ENCODE measurements around the gene PKMYT1.
A peak's percentile ranks its signal among the peaks of the same experiment; 100 is the strongest.

Gene PKMYT1

DNA sequence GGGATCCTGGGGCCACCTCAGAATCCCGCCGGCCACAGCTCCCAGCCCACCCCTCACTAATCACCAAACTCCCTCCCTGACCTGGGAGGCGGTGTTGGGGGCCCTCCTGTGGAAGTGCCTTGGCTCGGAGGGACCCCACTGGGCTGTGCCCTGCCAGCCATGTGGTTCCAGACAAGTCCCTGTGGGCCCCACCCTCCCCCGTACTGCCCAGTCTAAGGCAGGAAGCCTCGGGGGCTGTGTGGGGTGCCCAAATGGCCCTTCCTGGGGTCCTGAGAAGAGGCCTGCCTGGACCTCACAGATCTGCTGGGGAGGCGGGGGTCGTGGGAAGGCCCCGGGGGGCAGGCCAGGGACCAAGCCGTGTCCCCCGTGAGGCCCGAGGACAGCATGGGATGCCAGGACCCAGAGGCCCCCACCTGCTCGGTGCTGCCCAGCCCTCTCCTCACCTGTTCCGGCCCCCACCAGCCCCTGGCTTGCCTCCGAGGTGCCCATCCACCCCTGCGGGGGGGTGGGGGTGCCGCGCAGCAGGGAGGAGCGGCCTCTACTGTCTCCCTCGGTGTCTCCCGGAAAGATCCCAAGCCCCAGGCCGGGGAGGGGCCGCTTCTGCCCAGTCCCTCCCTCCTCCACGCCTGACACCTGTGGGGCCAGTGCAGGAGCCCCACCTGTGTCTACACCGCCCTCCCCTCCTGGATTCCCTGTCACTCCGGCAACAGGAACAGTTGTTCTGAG lies 25.4 kb downstream of the PKMYT1 start:
- Histone ChIP-seq H3K4me3 (replicated peaks; ENCODE audit: insufficient read depth, low read length) (no peak overlapping the region), H3K27me3 (ENCODE audit: insufficient read depth, poor library complexity, severe bottlenecking) (no peaks in the 10 kb centered on the region), H3K27ac (replicated peaks) (peak overlapping the region; percentile 79)
- TF ChIP-seq GABPA (IDR thresholded peaks at IDR 0.05; ENCODE audit: low read depth) (no peak), SPI1 (IDR thresholded peaks at IDR 0.05; ENCODE audit: borderline replicate concordance, low read depth) (no peak), POLR2AphosphoS5 (IDR thresholded peaks at IDR 0.05; ENCODE audit: low read depth) (no peak)
- TF ChIP-seq, protein P1, sequence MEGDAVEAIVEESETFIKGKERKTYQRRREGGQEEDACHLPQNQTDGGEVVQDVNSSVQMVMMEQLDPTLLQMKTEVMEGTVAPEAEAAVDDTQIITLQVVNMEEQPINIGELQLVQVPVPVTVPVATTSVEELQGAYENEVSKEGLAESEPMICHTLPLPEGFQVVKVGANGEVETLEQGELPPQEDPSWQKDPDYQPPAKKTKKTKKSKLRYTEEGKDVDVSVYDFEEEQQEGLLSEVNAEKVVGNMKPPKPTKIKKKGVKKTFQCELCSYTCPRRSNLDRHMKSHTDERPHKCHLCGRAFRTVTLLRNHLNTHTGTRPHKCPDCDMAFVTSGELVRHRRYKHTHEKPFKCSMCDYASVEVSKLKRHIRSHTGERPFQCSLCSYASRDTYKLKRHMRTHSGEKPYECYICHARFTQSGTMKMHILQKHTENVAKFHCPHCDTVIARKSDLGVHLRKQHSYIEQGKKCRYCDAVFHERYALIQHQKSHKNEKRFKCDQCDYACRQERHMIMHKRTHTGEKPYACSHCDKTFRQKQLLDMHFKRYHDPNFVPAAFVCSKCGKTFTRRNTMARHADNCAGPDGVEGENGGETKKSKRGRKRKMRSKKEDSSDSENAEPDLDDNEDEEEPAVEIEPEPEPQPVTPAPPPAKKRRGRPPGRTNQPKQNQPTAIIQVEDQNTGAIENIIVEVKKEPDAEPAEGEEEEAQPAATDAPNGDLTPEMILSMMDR (IDR thresholded peaks at IDR 0.05; ENCODE audit: insufficient read depth, low read length), result no peak
- TF ChIP-seq, protein P2, sequence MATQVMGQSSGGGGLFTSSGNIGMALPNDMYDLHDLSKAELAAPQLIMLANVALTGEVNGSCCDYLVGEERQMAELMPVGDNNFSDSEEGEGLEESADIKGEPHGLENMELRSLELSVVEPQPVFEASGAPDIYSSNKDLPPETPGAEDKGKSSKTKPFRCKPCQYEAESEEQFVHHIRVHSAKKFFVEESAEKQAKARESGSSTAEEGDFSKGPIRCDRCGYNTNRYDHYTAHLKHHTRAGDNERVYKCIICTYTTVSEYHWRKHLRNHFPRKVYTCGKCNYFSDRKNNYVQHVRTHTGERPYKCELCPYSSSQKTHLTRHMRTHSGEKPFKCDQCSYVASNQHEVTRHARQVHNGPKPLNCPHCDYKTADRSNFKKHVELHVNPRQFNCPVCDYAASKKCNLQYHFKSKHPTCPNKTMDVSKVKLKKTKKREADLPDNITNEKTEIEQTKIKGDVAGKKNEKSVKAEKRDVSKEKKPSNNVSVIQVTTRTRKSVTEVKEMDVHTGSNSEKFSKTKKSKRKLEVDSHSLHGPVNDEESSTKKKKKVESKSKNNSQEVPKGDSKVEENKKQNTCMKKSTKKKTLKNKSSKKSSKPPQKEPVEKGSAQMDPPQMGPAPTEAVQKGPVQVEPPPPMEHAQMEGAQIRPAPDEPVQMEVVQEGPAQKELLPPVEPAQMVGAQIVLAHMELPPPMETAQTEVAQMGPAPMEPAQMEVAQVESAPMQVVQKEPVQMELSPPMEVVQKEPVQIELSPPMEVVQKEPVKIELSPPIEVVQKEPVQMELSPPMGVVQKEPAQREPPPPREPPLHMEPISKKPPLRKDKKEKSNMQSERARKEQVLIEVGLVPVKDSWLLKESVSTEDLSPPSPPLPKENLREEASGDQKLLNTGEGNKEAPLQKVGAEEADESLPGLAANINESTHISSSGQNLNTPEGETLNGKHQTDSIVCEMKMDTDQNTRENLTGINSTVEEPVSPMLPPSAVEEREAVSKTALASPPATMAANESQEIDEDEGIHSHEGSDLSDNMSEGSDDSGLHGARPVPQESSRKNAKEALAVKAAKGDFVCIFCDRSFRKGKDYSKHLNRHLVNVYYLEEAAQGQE (IDR thresholded peaks at IDR 0.05; ENCODE audit: insufficient replicate concordance, low read depth), result no peak
- DNase-seq (ENCODE audit: low read depth in 1 of 2, low spot score in 1 of 2), result no peak

DNA sequence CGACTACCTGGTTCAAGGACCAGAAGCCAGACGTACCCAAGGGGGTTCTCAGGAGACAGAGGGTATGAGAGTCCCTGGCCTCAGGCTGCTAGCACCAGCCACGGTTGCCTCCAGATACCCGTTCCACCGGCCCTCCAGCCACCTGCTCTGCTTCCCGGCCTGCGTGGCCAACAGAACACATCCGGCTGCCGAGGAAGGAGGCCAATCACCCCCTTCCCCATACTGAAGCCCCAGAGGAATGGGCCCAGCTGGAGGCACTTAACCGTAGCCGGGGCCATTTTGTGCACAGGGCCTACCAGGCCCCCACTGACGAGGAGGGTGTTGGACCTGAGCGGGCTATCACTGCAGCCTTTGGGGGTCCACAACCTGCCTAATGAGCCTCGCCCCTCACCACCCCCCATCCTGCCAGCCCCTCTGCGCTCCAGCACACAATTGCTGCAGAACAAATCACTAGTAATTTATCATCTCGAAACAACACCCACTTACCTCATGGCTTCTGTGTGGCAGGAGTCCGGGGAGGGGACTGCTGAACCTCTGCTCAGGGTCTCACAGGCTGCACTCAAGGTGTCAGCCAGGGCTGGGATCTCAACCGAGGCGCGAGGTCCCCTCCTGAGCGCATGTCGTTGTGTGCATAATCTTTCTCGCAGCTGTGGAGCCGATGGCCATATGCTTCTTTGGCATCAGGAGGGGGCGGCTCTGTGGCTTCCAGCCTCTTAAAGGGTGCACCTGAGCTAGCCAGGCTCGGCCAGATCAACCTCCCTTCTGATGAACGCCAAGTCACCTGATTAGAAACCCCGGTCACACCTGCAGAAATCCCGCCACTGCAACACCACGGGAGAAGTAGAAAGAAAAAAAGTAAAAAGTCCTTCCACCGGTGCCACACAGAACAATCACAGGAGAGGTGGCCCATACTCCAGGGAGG lies 26.3 kb downstream of the PKMYT1 start:
- no peaks in the 10 kb centered on the region for H3K27me3 ChIP-seq (ENCODE audit: insufficient read depth, poor library complexity, severe bottlenecking)
- TF ChIP-seq SPI1 (IDR thresholded peaks at IDR 0.05; ENCODE audit: borderline replicate concordance, low read depth), result no peak
- TF ChIP-seq, protein P1 (IDR thresholded peaks at IDR 0.05; ENCODE audit: insufficient read depth, low read length), result no peak
- no peak for TF ChIP-seq GABPA (IDR thresholded peaks at IDR 0.05; ENCODE audit: low read depth)
- no peak for TF ChIP-seq POLR2AphosphoS5 (IDR thresholded peaks at IDR 0.05; ENCODE audit: low read depth)
- TF ChIP-seq, protein P2 (IDR thresholded peaks at IDR 0.05; ENCODE audit: insufficient replicate concordance, low read depth), result no peak
- H3K27ac ChIP-seq (replicated peaks), result no peak overlapping the region
- no peak for DNase-seq (ENCODE audit: low read depth in 1 of 2, low spot score in 1 of 2)
- no peak overlapping the region for H3K4me3 ChIP-seq (replicated peaks; ENCODE audit: insufficient read depth, low read length)

DNA sequence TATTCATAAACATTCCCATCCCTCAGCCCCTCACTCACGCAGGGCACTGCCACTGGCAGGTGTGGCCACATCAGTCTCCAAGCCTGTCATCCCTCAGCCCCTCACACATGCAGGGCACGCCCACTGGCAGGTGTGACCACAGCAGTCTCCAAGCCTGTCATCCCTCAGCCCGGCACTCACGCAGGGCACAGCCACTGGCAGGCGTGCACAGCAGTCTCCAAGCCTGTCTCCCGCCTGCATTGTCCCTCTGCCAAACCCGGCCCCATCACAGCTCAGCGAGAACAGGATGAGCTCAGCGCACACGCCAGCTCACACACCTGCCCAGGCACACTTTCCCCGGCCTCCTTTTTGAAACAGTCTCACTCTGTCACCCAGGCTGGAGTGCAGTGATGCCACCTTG lies 27.6 kb downstream of the PKMYT1 start:
- TF ChIP-seq GABPA (IDR thresholded peaks at IDR 0.05; ENCODE audit: low read depth) (no peak), POLR2AphosphoS5 (IDR thresholded peaks at IDR 0.05; ENCODE audit: low read depth) (no peak), SPI1 (IDR thresholded peaks at IDR 0.05; ENCODE audit: borderline replicate concordance, low read depth) (no peak)
- TF ChIP-seq, protein P1 (IDR thresholded peaks at IDR 0.05; ENCODE audit: insufficient read depth, low read length), result no peak
- H3K27me3 ChIP-seq (ENCODE audit: insufficient read depth, poor library complexity, severe bottlenecking), result no peaks in the 10 kb centered on the region
- no peak overlapping the region for H3K4me3 ChIP-seq (replicated peaks; ENCODE audit: insufficient read depth, low read length)
- H3K27ac ChIP-seq (replicated peaks), result no peak overlapping the region
- DNase-seq (ENCODE audit: low read depth in 1 of 2, low spot score in 1 of 2), result no peak

Measured in HL-60 (cell line).